GM12864 (cell line): Measurements from ENCODE around the gene PLS1.

Source experiments
- DNase-seq: peaks from one replicate; pipeline ENCODE4 v3.0.0-alpha.2; 2011; ENCODE audit warnings: low read depth
- H3K4me3 ChIP-seq: 2 replicates; pipeline ENCODE4 v1.5.1; 2011; ENCODE audit warnings: mild to moderate bottlenecking, low read depth, low read length, control low read depth
- TF ChIP-seq, protein P1 (sequence below): IDR thresholded peaks from 2 replicates; pipeline ENCODE4 v1.5.1; 2011; ENCODE audit warnings: low read depth, mild to moderate bottlenecking, moderate library complexity, low read length, control low read depth, inconsistent platforms; ENCODE audit errors: missing control alignments

The PLS1 gene

DNA sequence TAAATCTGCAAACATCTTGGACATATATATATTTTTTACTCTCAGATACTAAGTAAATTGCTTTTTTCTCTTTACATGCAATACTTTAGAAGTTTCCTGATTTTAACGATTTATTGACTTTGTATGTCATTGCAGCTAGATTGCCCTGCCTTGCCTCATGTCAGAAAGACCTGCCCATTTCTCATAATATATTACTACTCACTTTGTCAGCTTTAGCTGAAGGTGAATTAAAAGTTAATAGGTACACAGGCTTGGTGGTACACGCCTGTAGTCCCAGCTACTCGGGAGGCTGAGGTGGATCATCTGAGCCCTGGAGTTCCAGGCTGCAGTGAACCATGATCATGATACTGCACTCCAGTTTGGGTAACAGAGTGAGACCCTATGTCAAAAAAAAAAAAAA, 52.8 kb downstream of the PLS1 start:
- TF ChIP-seq, protein P1, sequence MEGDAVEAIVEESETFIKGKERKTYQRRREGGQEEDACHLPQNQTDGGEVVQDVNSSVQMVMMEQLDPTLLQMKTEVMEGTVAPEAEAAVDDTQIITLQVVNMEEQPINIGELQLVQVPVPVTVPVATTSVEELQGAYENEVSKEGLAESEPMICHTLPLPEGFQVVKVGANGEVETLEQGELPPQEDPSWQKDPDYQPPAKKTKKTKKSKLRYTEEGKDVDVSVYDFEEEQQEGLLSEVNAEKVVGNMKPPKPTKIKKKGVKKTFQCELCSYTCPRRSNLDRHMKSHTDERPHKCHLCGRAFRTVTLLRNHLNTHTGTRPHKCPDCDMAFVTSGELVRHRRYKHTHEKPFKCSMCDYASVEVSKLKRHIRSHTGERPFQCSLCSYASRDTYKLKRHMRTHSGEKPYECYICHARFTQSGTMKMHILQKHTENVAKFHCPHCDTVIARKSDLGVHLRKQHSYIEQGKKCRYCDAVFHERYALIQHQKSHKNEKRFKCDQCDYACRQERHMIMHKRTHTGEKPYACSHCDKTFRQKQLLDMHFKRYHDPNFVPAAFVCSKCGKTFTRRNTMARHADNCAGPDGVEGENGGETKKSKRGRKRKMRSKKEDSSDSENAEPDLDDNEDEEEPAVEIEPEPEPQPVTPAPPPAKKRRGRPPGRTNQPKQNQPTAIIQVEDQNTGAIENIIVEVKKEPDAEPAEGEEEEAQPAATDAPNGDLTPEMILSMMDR: no peak

DNA sequence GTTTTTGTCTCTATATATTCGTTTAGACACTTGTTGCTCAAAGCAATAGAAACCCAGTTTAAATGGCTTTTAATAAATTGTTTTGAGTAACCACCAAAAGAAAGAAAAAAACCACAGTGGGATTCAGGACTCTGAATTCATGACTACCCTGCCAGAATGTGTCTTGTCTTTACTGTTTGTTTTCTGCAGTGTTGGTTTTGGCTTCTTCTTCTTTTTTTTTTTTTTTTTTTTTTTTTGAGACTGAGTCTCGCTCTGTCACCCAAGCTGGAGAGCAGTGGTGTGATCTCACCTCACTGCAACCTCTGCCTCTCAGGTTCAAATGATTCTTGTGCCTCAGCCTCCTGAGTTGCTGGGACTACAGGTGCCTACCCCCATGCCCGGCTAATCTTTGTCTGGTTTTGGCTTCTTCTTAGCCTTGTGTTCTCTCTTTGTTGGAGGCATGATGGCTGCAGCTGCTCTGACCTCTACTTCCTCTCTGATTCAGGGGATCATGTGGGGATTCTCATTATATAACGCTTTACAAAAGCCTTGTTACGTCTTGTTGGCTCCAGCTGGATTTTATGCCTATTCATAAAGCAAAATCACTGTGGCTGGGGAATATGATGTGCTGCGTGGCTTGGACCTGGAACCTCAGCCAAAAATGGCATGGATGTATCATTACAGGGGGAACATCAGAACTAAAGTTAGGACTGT, 54.0 kb downstream of the PLS1 start:
- TF ChIP-seq, protein P1: no peak
- DNase-seq: no peak
- no peak overlapping the region for H3K4me3 ChIP-seq

More for the DNA sequence above, 52.8 kb downstream of the PLS1 start:
- H3K4me3 ChIP-seq: no peak overlapping the region
- DNase-seq: no peak

GRCh38 chr3:142651711-142652110, 55.5 kb downstream of the PLS1 start:
- H3K4me3 ChIP-seq: no peak overlapping the region
- TF ChIP-seq, protein P1: no peak
- no peak for DNase-seq

GRCh38 chr3:142652826-142653292, 56.7 kb downstream of the PLS1 start:
- TF ChIP-seq, protein P1: no peak
- no peak for DNase-seq
- H3K4me3 ChIP-seq: no peak overlapping the region

DNA sequence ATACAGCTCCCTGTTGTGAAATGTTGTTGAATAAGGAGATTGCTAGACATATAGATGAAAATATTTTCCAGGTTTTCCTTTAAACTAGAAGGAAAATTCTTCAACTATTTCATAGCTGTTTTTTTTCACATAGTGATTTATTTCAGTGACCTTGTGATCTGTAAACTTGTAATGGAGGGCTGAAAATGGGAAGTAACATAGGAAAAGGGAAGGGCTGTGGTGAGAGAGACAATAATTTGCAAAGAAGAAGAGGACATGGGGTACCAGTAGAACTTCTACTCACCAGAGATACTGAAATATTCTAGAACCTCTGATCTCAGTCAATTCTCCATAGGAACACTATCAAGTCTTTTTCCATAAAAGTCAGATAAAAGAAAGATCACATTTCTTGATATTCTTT, 60.4 kb downstream of the PLS1 start:
- TF ChIP-seq, protein P1: no peak
- DNase-seq: no peak
- no peak overlapping the region for H3K4me3 ChIP-seq

DNA sequence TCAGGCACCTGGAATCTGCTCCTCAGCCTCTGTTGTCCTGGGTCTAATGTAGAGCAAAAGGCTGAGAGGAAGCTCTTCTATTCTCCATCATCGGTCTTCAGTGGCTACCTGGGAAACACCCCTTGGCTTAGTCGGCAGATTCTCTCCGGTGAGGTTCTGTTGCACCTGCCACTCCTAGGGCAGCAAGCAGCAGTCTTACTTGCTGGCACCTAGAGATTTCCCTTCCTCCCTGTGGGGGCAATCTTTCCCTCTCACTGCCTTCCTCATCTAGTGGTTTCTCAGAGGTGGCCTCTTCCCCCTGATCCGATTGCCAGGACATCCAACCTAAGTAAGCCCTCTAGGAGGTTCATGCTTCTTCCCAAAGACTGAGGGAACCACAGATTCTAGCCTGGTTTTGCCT, 60.8 kb downstream of the PLS1 start:
- no peak for DNase-seq
- TF ChIP-seq, protein P1: no peak
- no peak overlapping the region for H3K4me3 ChIP-seq

DNA sequence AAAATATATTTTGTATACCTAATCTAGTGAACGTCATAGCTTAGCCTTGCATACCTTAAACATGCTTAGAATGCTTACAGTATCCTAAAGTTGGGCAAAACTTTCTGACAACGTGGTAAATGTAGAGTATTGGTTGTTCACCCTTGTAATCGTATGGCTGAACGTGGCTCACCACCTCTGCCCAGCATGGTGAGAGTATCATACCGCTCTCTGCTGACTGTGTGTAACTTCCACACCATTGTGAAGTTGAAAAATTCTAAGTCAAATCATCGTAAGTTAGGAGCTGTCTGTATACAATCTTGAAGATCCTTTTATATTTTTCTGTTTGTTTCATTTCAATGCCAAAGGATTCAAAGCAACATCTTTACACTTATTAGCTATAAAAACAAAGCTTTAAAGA, 64.2 kb downstream of the PLS1 start:
- no peak for DNase-seq
- TF ChIP-seq, protein P1: no peak
- no peak overlapping the region for H3K4me3 ChIP-seq
